IMR-90 (cell line): Measurements from ENCODE around the gene CYB5D1. TPM values are rescaled to one million over a fixed set of nuclear protein-coding genes. Genes with fewer than 3 reads are reported as not detected.
A peak's percentile ranks its signal among the peaks of the same experiment; 100 is the strongest.

Experiments used
- ATAC-seq: fragments of 200-7000 bp; cut with Tn5 transposase; 2 replicates; pipeline ENCODE4 v1.9.1; 2020; ENCODE audit warnings: low read depth, mild to moderate bottlenecking, moderate library complexity
- BruUV-seq: library from RNA; stranded (reverse); fragments of 400-500 nt; replicated peaks from 2 replicates; lab custom pipeline; 2021; lab: Mats Ljungman, UMichigan
- CTCF ChIA-PET: fragments of 300-600 bp; formaldehyde crosslinking; extraction: SDS; loops from one replicate; lab custom pipeline; 2021; ENCODE audit warnings: antibody characterized with exemption; lab: Yijun Ruan, JAX
- POLR2A ChIA-PET: fragments of 300-600 bp; sonication (Branson Sonifier 250); formaldehyde crosslinking; loops from one replicate; lab custom pipeline; 2022; ENCODE audit warnings: antibody characterized with exemption; ENCODE audit not compliant: unreplicated experiment; lab: Charles Lee
- DNase-seq: peaks from one replicate; pipeline ENCODE4 v3.0.0; 2013
- H2AFZ ChIP-seq: replicated peaks from 2 replicates; pipeline ENCODE3; 2013; ENCODE audit warnings: low read length, mild to moderate bottlenecking; ENCODE audit not compliant: poor library complexity
- H2AK5ac ChIP-seq: 2 replicates; pipeline ENCODE4 v1.6.1; 2013; ENCODE audit warnings: low read depth, low read length, inconsistent platforms
- H2AK9ac ChIP-seq: replicated peaks from 2 replicates; pipeline ENCODE3; 2013; ENCODE audit warnings: mild to moderate bottlenecking, low read depth, low read length, moderate library complexity; ENCODE audit not compliant: poor library complexity
- H2BK120ac ChIP-seq: 2 replicates; pipeline ENCODE4 v1.6.1; 2013; ENCODE audit warnings: low read depth, low read length, inconsistent platforms
- H2BK15ac ChIP-seq: 3 replicates; pipeline ENCODE4 v1.6.1; 2013; ENCODE audit warnings: low read depth, low read length, inconsistent platforms
- H2BK20ac ChIP-seq: 2 replicates; pipeline ENCODE4 v1.6.1; 2013; ENCODE audit warnings: low read depth, mild to moderate bottlenecking, inconsistent platforms, low read length, moderate library complexity
- H2BK5ac ChIP-seq: 2 replicates; pipeline ENCODE4 v1.6.1; 2013; ENCODE audit warnings: mild to moderate bottlenecking, low read depth, low read length, inconsistent platforms; ENCODE audit not compliant: poor library complexity, severe bottlenecking
- H3K14ac ChIP-seq: replicated peaks from 2 replicates; pipeline ENCODE4 v1.6.1; 2013; ENCODE audit warnings: low read depth, low read length, inconsistent platforms
- H3K18ac ChIP-seq: 2 replicates; pipeline ENCODE4 v1.6.1; 2013; ENCODE audit warnings: low read depth, low read length, control low read depth
- H3K23ac ChIP-seq: 2 replicates; pipeline ENCODE4 v1.6.1; 2013; ENCODE audit warnings: low read depth, low read length, inconsistent platforms
- H3K27ac ChIP-seq: 2 replicates; pipeline ENCODE4 v1.5.1; 2013; ENCODE audit warnings: mild to moderate bottlenecking, control low read depth, low read length; ENCODE audit not compliant: insufficient read depth
- H3K27me3 ChIP-seq: 2 replicates; pipeline ENCODE4 v1.6.1; 2013; ENCODE audit warnings: low read length; ENCODE audit not compliant: control insufficient read depth, insufficient read depth
- H3K36me3 ChIP-seq: 2 replicates; pipeline ENCODE4 v1.6.1; 2013; ENCODE audit warnings: low read length, mixed read lengths; ENCODE audit not compliant: control insufficient read depth, insufficient read depth
- H3K4ac ChIP-seq: 2 replicates; pipeline ENCODE4 v1.6.1; 2013; ENCODE audit warnings: low read depth, low read length, inconsistent platforms
- H3K4me1 ChIP-seq: 2 replicates; pipeline ENCODE4 v1.6.1; 2013; ENCODE audit warnings: low read length, mixed read lengths; ENCODE audit not compliant: control insufficient read depth, insufficient read depth
- H3K4me2 ChIP-seq: 2 replicates; pipeline ENCODE4 v1.6.1; 2013; ENCODE audit warnings: low read depth, mild to moderate bottlenecking, control low read depth, low read length, moderate library complexity
- H3K4me3 ChIP-seq: 2 replicates; pipeline ENCODE4 v1.5.1; 2013; ENCODE audit warnings: low read depth, mild to moderate bottlenecking, control low read depth, low read length, moderate library complexity; ENCODE audit not compliant: insufficient read depth
- H3K56ac ChIP-seq: 2 replicates; pipeline ENCODE4 v1.6.1; 2013; ENCODE audit warnings: low read length, inconsistent platforms; ENCODE audit not compliant: insufficient read depth; ENCODE audit errors: extremely low read depth
- H3K79me1 ChIP-seq, 2 experiments: 2 replicates each; pipeline ENCODE4 v1.6.1; 2013; ENCODE audit warnings: low read length in 2 of 2, inconsistent platforms in 1 of 2, low read depth in 1 of 2
- H3K9ac ChIP-seq: 2 replicates; pipeline ENCODE4 v1.6.1; 2013; ENCODE audit warnings: low read depth, low read length, control low read depth
- H3K9me1 ChIP-seq: 2 replicates; pipeline ENCODE4 v1.6.1; 2013; ENCODE audit warnings: low read length, inconsistent platforms; ENCODE audit not compliant: insufficient read depth
- H3K9me3 ChIP-seq: 2 replicates; pipeline ENCODE4 v1.6.1; 2013; ENCODE audit warnings: low read length; ENCODE audit not compliant: control insufficient read depth, insufficient read depth
- H4K20me1 ChIP-seq: 2 replicates; pipeline ENCODE4 v1.6.1; 2013; ENCODE audit warnings: low read length, inconsistent platforms; ENCODE audit not compliant: insufficient read depth
- H4K5ac ChIP-seq: 2 replicates; pipeline ENCODE4 v1.6.1; 2013; ENCODE audit warnings: mild to moderate bottlenecking, low read depth, low read length, control low read depth
- H4K8ac ChIP-seq, 2 experiments: 2 replicates each; pipeline ENCODE4 v1.6.1; 2013; ENCODE audit warnings: low read depth in 2 of 2, low read length in 2 of 2, control low read depth in 1 of 2, inconsistent platforms in 1 of 2
- H4K91ac ChIP-seq: 2 replicates; pipeline ENCODE4 v1.6.1; 2013; ENCODE audit warnings: low read depth, low read length, inconsistent platforms; ENCODE audit not compliant: insufficient read depth
- CEBPB ChIP-seq: IDR thresholded peaks from 2 replicates; pipeline ENCODE4 v1.6.1; 2012; ENCODE audit warnings: low read depth, low read length, improper control_type of control experiment
- CHD1 ChIP-seq: IDR thresholded peaks from 2 replicates; pipeline ENCODE4 v1.6.1; 2012; ENCODE audit warnings: low read depth, low read length, improper control_type of control experiment
- MAFK ChIP-seq: IDR thresholded peaks from 2 replicates; pipeline ENCODE4 v1.6.1; 2012; ENCODE audit warnings: low read depth, low read length, improper control_type of control experiment
- MAZ ChIP-seq: IDR thresholded peaks from 2 replicates; pipeline ENCODE4 v1.6.1; 2012; ENCODE audit warnings: low read depth, mild to moderate bottlenecking, low read length, improper control_type of control experiment, moderate library complexity, borderline replicate concordance
- MXI1 ChIP-seq: IDR thresholded peaks from 2 replicates; pipeline ENCODE4 v1.6.1; 2012; ENCODE audit warnings: low read depth, mild to moderate bottlenecking, low read length, moderate library complexity, borderline replicate concordance
- NFE2L2 ChIP-seq: fragments of 150-350 bp; IDR thresholded peaks from 2 replicates; pipeline ENCODE4 v1.6.1; 2016; ENCODE audit warnings: low read depth, mild to moderate bottlenecking, low read length
- RAD21 ChIP-seq: IDR thresholded peaks from 2 replicates; pipeline ENCODE4 v1.6.1; 2012; ENCODE audit warnings: low read length, improper control_type of control experiment
- RCOR1 ChIP-seq: IDR thresholded peaks from 2 replicates; pipeline ENCODE4 v1.6.1; 2012; ENCODE audit warnings: mild to moderate bottlenecking, low read length, improper control_type of control experiment; ENCODE audit not compliant: insufficient replicate concordance
- RFX5 ChIP-seq: IDR thresholded peaks from 2 replicates; pipeline ENCODE4 v1.8.0; 2012; ENCODE audit warnings: low read depth, mild to moderate bottlenecking, low read length, moderate library complexity
- SMC3 ChIP-seq: fragments of 150-350 bp; IDR thresholded peaks from 2 replicates; pipeline ENCODE4 v1.6.1; 2016; ENCODE audit warnings: low read depth, mild to moderate bottlenecking, antibody characterized with exemption, low read length, moderate library complexity
- WGBS, 2 experiments: methylation state at CpG; one replicate each; pipeline versions ENCODE4 v1.1.5 to v1.1.7; 2013; ENCODE audit warnings: missing lambda C conversion rate in 2 of 2; ENCODE audit not compliant: insufficient read length in 1 of 2; ENCODE audit errors: extremely low coverage in 2 of 2; 5-methylcytosine and 5-hydroxymethylcytosine counted together
- dilution Hi-C: fragments of 300-500 bp; cut with HindIII; formaldehyde crosslinking; loops from one replicate; pipeline ENCODE4 v1.14.3; 2018; ENCODE audit warnings: low sequenced_read_pairs; ENCODE audit not compliant: unreplicated experiment
- in situ Hi-C: fragments of 300-500 bp; cut with MboI; formaldehyde crosslinking; loops from 3 replicates; pipeline ENCODE4 v1.14.3; 2019; ENCODE audit warnings: low sequenced_read_pairs, inconsistent platforms, mixed read lengths
- intact Hi-C: fragments of 100-400 bp; cut with micrococcal nuclease; formaldehyde crosslinking; loops from 2 replicates; pipeline ENCODE4 v1.10.0; 2022
- polyA plus RNA-seq, 3 experiments: library from polyadenylated mRNA; depleted of rRNA; stranded (reverse); fragments of >200 nt; gene quantifications; 2 replicates each; pipeline ENCODE4 v1.2.3, GENCODE V29; 2012; ENCODE audit warnings: low replicate concordance in 1 of 3
- total RNA-seq: library from RNA; depleted of rRNA; stranded (reverse); fragments of >200 nt; gene quantifications from 2 replicates; pipeline ENCODE4 v1.2.3, GENCODE V29; 2012
- TF ChIP-seq, protein P1 (sequence below): conservative IDR thresholded peaks from 2 replicates; pipeline ENCODE4 v1.5.1; 2012; ENCODE audit warnings: mild to moderate bottlenecking, low read depth, low read length, improper control_type of control experiment

Gene CYB5D1
- total and polyA plus RNA-seq, 2 of the 4 experiments (the other 2 are of a cell fraction): 8.8 to 10.8 TPM

DNA sequence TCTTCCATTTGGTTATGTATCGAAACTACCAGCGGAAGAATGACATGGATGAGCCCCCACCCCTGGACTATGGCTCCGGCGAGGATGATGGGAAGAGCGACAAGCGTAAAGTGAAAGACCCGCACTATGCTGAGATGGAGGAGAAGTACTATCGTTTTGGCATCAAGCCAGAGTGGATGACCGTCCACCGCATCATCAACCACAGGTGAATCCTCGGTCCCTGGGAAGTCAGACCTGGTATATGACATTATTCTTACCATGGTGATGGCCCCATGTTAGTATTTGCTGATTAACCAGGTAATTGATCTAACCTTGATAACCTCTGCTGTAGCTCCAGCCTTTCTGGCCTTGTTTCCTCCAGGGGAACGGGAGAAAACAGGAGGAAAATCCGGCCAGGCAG is 39.3 kb downstream of the CYB5D1 start:
- no TSS peak for BruUV-seq
- Histone ChIP-seq H4K5ac (no peak overlapping the region), H3K56ac (no peak overlapping the region), H2AK5ac (no peak overlapping the region), H2AFZ (no peak overlapping the region), H3K23ac (no peak overlapping the region), H4K91ac (no peak overlapping the region), H3K4me2 (no peak overlapping the region), H2BK5ac (no peak overlapping the region), H3K79me1 (peaks cover 0 to 29% of the 10 kb centered on the region in 2 experiments; a peak in 3 of 4 replicates), H3K9me3 (no peaks in the 10 kb centered on the region), H2BK20ac (no peak overlapping the region), H3K4me1 (no peaks in the 10 kb centered on the region), H3K27me3 (no peaks in the 10 kb centered on the region), H3K4me3 (no peak overlapping the region), H3K36me3 (peaks cover 73% of the 10 kb centered on the region), H2BK120ac (no peak overlapping the region), H3K14ac (no peak overlapping the region), H3K4ac (no peak overlapping the region), H4K20me1 (peaks cover 3% of the 10 kb centered on the region; the same call in 1 of the 2 replicates), H2AK9ac (no peak overlapping the region), H4K8ac (no peak overlapping the region), H3K18ac (no peak overlapping the region), H3K9ac (no peak overlapping the region), H3K27ac (no peak overlapping the region), H2BK15ac (no peak overlapping the region), H3K9me1 (no peaks in the 10 kb centered on the region)
- TF ChIP-seq CEBPB (no peak), RAD21 (no peak), RFX5 (no peak), SMC3 (no peak), MXI1 (no peak), NFE2L2 (no peak), CHD1 (no peak), RCOR1 (no peak), MAFK (no peak), MAZ (no peak)
- TF ChIP-seq, protein P1, sequence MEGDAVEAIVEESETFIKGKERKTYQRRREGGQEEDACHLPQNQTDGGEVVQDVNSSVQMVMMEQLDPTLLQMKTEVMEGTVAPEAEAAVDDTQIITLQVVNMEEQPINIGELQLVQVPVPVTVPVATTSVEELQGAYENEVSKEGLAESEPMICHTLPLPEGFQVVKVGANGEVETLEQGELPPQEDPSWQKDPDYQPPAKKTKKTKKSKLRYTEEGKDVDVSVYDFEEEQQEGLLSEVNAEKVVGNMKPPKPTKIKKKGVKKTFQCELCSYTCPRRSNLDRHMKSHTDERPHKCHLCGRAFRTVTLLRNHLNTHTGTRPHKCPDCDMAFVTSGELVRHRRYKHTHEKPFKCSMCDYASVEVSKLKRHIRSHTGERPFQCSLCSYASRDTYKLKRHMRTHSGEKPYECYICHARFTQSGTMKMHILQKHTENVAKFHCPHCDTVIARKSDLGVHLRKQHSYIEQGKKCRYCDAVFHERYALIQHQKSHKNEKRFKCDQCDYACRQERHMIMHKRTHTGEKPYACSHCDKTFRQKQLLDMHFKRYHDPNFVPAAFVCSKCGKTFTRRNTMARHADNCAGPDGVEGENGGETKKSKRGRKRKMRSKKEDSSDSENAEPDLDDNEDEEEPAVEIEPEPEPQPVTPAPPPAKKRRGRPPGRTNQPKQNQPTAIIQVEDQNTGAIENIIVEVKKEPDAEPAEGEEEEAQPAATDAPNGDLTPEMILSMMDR: no peak
- ChIA-PET POLR2A (no interaction called here), CTCF (no interaction called here)
- peak; percentile 12 for DNase-seq
- in situ Hi-C loops: loop anchor here (5.0 kb wide), 1 partner anchor 35 kb away; no protein-coding TSS in a partner anchor
- no peak for ATAC-seq
- intact Hi-C loops: loop anchor here (1.0 to 5.0 kb wide), 3 partner anchors 35 to 155 kb away; no protein-coding TSS in a partner anchor
- dilution Hi-C loops: no loop called here
- WGBS, 2 experiments: 84% methylated on average over 4 of the region's 13 CpGs; no CpG with 5 or more reads in 1 of the 2 experiments
